Memory B cell (primary cell): ENCODE data around the gene BECN2.

Experiments
- ATAC-seq: fragments of 150-1000 bp; cut with Tn5 transposase; 2 replicates; pipeline ENCODE4 v1.10.0; 2021; ENCODE audit warnings: low read depth, mild to moderate bottlenecking, moderate library complexity
- DNase-seq, 2 donors: peaks; one replicate each; pipeline ENCODE4 v3.0.0; 2022; ENCODE audit warnings: low spot score in 2 of 2
- H3K27ac Mint-ChIP-seq: one replicate; pipeline ENCODE4 v1.8.0; 2022; ENCODE audit warnings: mild to moderate bottlenecking, moderate library complexity, mixed read lengths
- H3K27me3 Mint-ChIP-seq: one replicate; pipeline ENCODE4 v1.8.0; 2022; ENCODE audit warnings: mixed read lengths
- H3K36me3 Mint-ChIP-seq: one replicate; pipeline ENCODE4 v1.8.0; 2022; ENCODE audit warnings: mild to moderate bottlenecking, mixed read lengths
- H3K4me1 Mint-ChIP-seq: one replicate; pipeline ENCODE4 v1.8.0; 2022; ENCODE audit warnings: mixed read lengths
- H3K4me3 Mint-ChIP-seq: one replicate; pipeline ENCODE4 v1.8.0; 2022; ENCODE audit warnings: mild to moderate bottlenecking, moderate library complexity, mixed read lengths
- H3K9me3 Mint-ChIP-seq: one replicate; pipeline ENCODE4 v1.8.0; 2022; ENCODE audit warnings: mixed read lengths

The BECN2 gene

GRCh38 chr1:241957692-241958494 lies at the start of gene BECN2:
BECN2 (plus strand) TSS chr1:241957767; CDS start chr1:241957767, 0 bp downstream.
- ATAC-seq (no peak), DNase-seq (no peak)
- Mint-ChIP-seq H3K4me3 (no peak within 1 kb of the TSS), H3K36me3 (no peaks in the 10 kb centered on the region), H3K27me3 (no peaks in the 10 kb centered on the region), H3K9me3 (no peaks in the 10 kb centered on the region), H3K4me1 (no peaks in the 10 kb centered on the region), H3K27ac (no peak within 1 kb of the TSS)

GRCh38 chr1:241916196-241916595 lies 41.4 kb upstream of the BECN2 start:
- no peak overlapping the region for H3K4me3 Mint-ChIP-seq
- DNase-seq (no peak), ATAC-seq (no peak)
- H3K4me1 Mint-ChIP-seq: no peaks in the 10 kb centered on the region
- no peaks in the 10 kb centered on the region for H3K36me3 Mint-ChIP-seq
- no peaks in the 10 kb centered on the region for H3K9me3 Mint-ChIP-seq
- no peak overlapping the region for H3K27ac Mint-ChIP-seq
- H3K27me3 Mint-ChIP-seq: no peaks in the 10 kb centered on the region

- DNase-seq: no peak
- Mint-ChIP-seq H3K36me3 (no peaks in the 10 kb centered on the region), H3K4me1 (no peaks in the 10 kb centered on the region), H3K27ac (no peak overlapping the region), H3K27me3 (no peaks in the 10 kb centered on the region), H3K4me3 (no peak overlapping the region), H3K9me3 (no peaks in the 10 kb centered on the region)
- no peak for ATAC-seq
Measured at GRCh38 chr1:241917487-241917886, 40.1 kb upstream of the BECN2 start.

- DNase-seq: no peak
Measured at GRCh38 chr1:241918879-241919278, 38.7 kb upstream of the BECN2 start.

GRCh38 chr1:241924080-241924808 lies 33.3 kb upstream of the BECN2 start:
- no peak for ATAC-seq
- no peak for DNase-seq
- H3K27ac Mint-ChIP-seq: no peak overlapping the region
- H3K36me3 Mint-ChIP-seq: no peaks in the 10 kb centered on the region
- H3K27me3 Mint-ChIP-seq: no peaks in the 10 kb centered on the region
- no peak overlapping the region for H3K4me3 Mint-ChIP-seq
- no peaks in the 10 kb centered on the region for H3K4me1 Mint-ChIP-seq
- no peaks in the 10 kb centered on the region for H3K9me3 Mint-ChIP-seq

More at GRCh38 chr1:241918879-241919278, 38.7 kb upstream of the BECN2 start:
- no peak for ATAC-seq
- Mint-ChIP-seq H3K27ac (no peak overlapping the region), H3K27me3 (no peaks in the 10 kb centered on the region), H3K4me3 (no peak overlapping the region), H3K9me3 (no peaks in the 10 kb centered on the region), H3K4me1 (no peaks in the 10 kb centered on the region), H3K36me3 (no peaks in the 10 kb centered on the region)

- H3K27me3 Mint-ChIP-seq: no peaks in the 10 kb centered on the region
- H3K9me3 Mint-ChIP-seq: no peaks in the 10 kb centered on the region
- no peaks in the 10 kb centered on the region for H3K36me3 Mint-ChIP-seq
- H3K27ac Mint-ChIP-seq: no peak overlapping the region
- ATAC-seq (no peak), DNase-seq (no peak)
- no peaks in the 10 kb centered on the region for H3K4me1 Mint-ChIP-seq
- no peak overlapping the region for H3K4me3 Mint-ChIP-seq
Measured at GRCh38 chr1:241926141-241926540, 31.4 kb upstream of the BECN2 start.

- no peaks in the 10 kb centered on the region for H3K9me3 Mint-ChIP-seq
Measured at GRCh38 chr1:241927321-241927720, 30.2 kb upstream of the BECN2 start.

GRCh38 chr1:241932845-241933244 lies 24.7 kb upstream of the BECN2 start:
- no peaks in the 10 kb centered on the region for H3K36me3 Mint-ChIP-seq
- ATAC-seq (no peak), DNase-seq (no peak)
- peaks cover 4% of the 10 kb centered on the region for H3K27me3 Mint-ChIP-seq
- no peak overlapping the region for H3K4me3 Mint-ChIP-seq
- H3K9me3 Mint-ChIP-seq: no peaks in the 10 kb centered on the region
- H3K4me1 Mint-ChIP-seq: no peaks in the 10 kb centered on the region
- no peak overlapping the region for H3K27ac Mint-ChIP-seq

More at GRCh38 chr1:241927321-241927720, 30.2 kb upstream of the BECN2 start:
- Mint-ChIP-seq H3K36me3 (no peaks in the 10 kb centered on the region), H3K27ac (no peak overlapping the region), H3K27me3 (peaks cover 2% of the 10 kb centered on the region), H3K4me3 (no peak overlapping the region), H3K4me1 (no peaks in the 10 kb centered on the region)
- ATAC-seq (no peak), DNase-seq (no peak)

GRCh38 chr1:241934201-241934848 lies 23.2 kb upstream of the BECN2 start:
- Mint-ChIP-seq H3K9me3 (peaks cover 4% of the 10 kb centered on the region), H3K36me3 (no peaks in the 10 kb centered on the region), H3K4me3 (no peak overlapping the region), H3K27ac (no peak overlapping the region), H3K4me1 (no peaks in the 10 kb centered on the region), H3K27me3 (peaks cover 4% of the 10 kb centered on the region)
- DNase-seq (no peak), ATAC-seq (no peak)

- peaks cover 4% of the 10 kb centered on the region for H3K9me3 Mint-ChIP-seq
Measured at GRCh38 chr1:241934866-241935265, 22.7 kb upstream of the BECN2 start.

GRCh38 chr1:241939798-241940197 lies 17.8 kb upstream of the BECN2 start:
- Mint-ChIP-seq H3K36me3 (no peaks in the 10 kb centered on the region), H3K9me3 (peaks cover 6% of the 10 kb centered on the region), H3K27me3 (no peaks in the 10 kb centered on the region), H3K4me1 (no peaks in the 10 kb centered on the region), H3K27ac (no peak overlapping the region), H3K4me3 (no peak overlapping the region)
- no peak for DNase-seq
- ATAC-seq: no peak

More at GRCh38 chr1:241934866-241935265, 22.7 kb upstream of the BECN2 start:
- H3K27ac Mint-ChIP-seq: no peak overlapping the region
- H3K36me3 Mint-ChIP-seq: no peaks in the 10 kb centered on the region
- no peaks in the 10 kb centered on the region for H3K4me1 Mint-ChIP-seq
- H3K27me3 Mint-ChIP-seq: peaks cover 4% of the 10 kb centered on the region
- ATAC-seq: no peak
- no peak for DNase-seq
- no peak overlapping the region for H3K4me3 Mint-ChIP-seq

- no peaks in the 10 kb centered on the region for H3K4me1 Mint-ChIP-seq
- peaks cover 1% of the 10 kb centered on the region for H3K27me3 Mint-ChIP-seq
- DNase-seq (no peak), ATAC-seq (no peak)
- H3K4me3 Mint-ChIP-seq: no peak overlapping the region
- H3K27ac Mint-ChIP-seq: no peak overlapping the region
- peaks cover 6% of the 10 kb centered on the region for H3K9me3 Mint-ChIP-seq
- H3K36me3 Mint-ChIP-seq: no peaks in the 10 kb centered on the region
Measured at GRCh38 chr1:241942738-241943137, 14.8 kb upstream of the BECN2 start.

- H3K36me3 Mint-ChIP-seq: no peaks in the 10 kb centered on the region
- no peak for DNase-seq
- H3K4me1 Mint-ChIP-seq: no peaks in the 10 kb centered on the region
- peaks cover 1% of the 10 kb centered on the region for H3K27me3 Mint-ChIP-seq
- no peak overlapping the region for H3K27ac Mint-ChIP-seq
- no peak for ATAC-seq
- H3K9me3 Mint-ChIP-seq: peaks cover 2% of the 10 kb centered on the region
- no peak overlapping the region for H3K4me3 Mint-ChIP-seq
Measured at GRCh38 chr1:241944300-241944699, 13.3 kb upstream of the BECN2 start.

- DNase-seq: no peak
- H3K4me1 Mint-ChIP-seq: no peaks in the 10 kb centered on the region
- H3K27ac Mint-ChIP-seq: no peak overlapping the region
- no peak overlapping the region for H3K4me3 Mint-ChIP-seq
- H3K27me3 Mint-ChIP-seq: peaks cover 1% of the 10 kb centered on the region
- no peaks in the 10 kb centered on the region for H3K9me3 Mint-ChIP-seq
- H3K36me3 Mint-ChIP-seq: no peaks in the 10 kb centered on the region
- no peak for ATAC-seq
Measured at GRCh38 chr1:241947354-241947753, 10.2 kb upstream of the BECN2 start.
